Tibial nerve (tissue), 4 donors: ENCODE results near the gene KLHL40. TPM values are rescaled to one million over a fixed set of nuclear protein-coding genes. Genes with fewer than 3 reads are reported as not detected.

Source experiments
- DNase-seq, 2 donors: peaks; one replicate each; pipeline ENCODE4 v3.0.0-alpha.2; 2019; ENCODE audit warnings: low spot score in 2 of 2
- H3K27ac ChIP-seq, 4 donors: fragments of 200-600 bp; sonication (generic) in 3 of 4; one replicate each; pipeline ENCODE4 v1.5.1; 2017 to 2019; ENCODE audit warnings: mild to moderate bottlenecking in 1 of 4
- H3K27me3 ChIP-seq, 2 donors: fragments of 200-600 bp; sonication (generic) in 1 of 2; one replicate each; pipeline versions ENCODE4 v1.5.1 to v1.6.0; 2017 to 2019
- H3K36me3 ChIP-seq, 3 donors: fragments of 200-600 bp; sonication (generic); one replicate each; pipeline ENCODE4 v1.5.1; 2018 to 2019
- H3K4me1 ChIP-seq, 4 donors: fragments of 200-600 bp; sonication (generic) in 3 of 4; one replicate each; pipeline ENCODE4 v1.5.1; 2017 to 2019
- H3K4me3 ChIP-seq, 4 donors: fragments of 200-600 bp; sonication (generic) in 3 of 4; one replicate each; pipeline ENCODE4 v1.5.1; 2017 to 2019; ENCODE audit warnings: mild to moderate bottlenecking in 1 of 4, moderate library complexity in 1 of 4
- H3K9me3 ChIP-seq, 4 donors: fragments of 200-600 bp; sonication (generic) in 3 of 4; one replicate each; pipeline ENCODE4 v1.5.1; 2017 to 2019
- EP300 ChIP-seq, 2 donors: sonication (generic); formaldehyde crosslinking; IDR thresholded peaks; one replicate each; pipeline ENCODE4 v1.6.1; 2017; ENCODE audit warnings: antibody characterized with exemption in 2 of 2, mild to moderate bottlenecking in 1 of 2
- POLR2A ChIP-seq, 2 donors: fragments of 450-650 bp; IDR thresholded peaks; one replicate each; pipeline ENCODE4 v1.6.1; 2017; ENCODE audit warnings: antibody characterized with exemption in 2 of 2, mild to moderate bottlenecking in 2 of 2, moderate library complexity in 2 of 2
- WGBS, 2 donors: methylation state at CpG; one replicate each; pipeline ENCODE4 v1.1.5; 2018; 5-methylcytosine and 5-hydroxymethylcytosine counted together
- total RNA-seq, 4 donors: library from RNA; depleted of rRNA; stranded (reverse); fragments of >200 nt; gene quantifications; one replicate each; pipeline ENCODE4 v1.1.0, GENCODE V29; 2016
- TF ChIP-seq, protein P1 (sequence below), 5 experiments: fragments of 200-600 bp in 3 of 5; fragments of 450-650 bp in 2 of 5; sonication (generic) in 3 of 5; IDR thresholded peaks; one replicate each; pipeline ENCODE4 v1.5.1; 2016 to 2019; ENCODE audit warnings: antibody characterized with exemption in 5 of 5, mild to moderate bottlenecking in 3 of 5, moderate library complexity in 2 of 5

The KLHL40 gene
- total RNA-seq, 4 donors from 2014 or later, result 0.42 TPM; not detected in 3

DNA sequence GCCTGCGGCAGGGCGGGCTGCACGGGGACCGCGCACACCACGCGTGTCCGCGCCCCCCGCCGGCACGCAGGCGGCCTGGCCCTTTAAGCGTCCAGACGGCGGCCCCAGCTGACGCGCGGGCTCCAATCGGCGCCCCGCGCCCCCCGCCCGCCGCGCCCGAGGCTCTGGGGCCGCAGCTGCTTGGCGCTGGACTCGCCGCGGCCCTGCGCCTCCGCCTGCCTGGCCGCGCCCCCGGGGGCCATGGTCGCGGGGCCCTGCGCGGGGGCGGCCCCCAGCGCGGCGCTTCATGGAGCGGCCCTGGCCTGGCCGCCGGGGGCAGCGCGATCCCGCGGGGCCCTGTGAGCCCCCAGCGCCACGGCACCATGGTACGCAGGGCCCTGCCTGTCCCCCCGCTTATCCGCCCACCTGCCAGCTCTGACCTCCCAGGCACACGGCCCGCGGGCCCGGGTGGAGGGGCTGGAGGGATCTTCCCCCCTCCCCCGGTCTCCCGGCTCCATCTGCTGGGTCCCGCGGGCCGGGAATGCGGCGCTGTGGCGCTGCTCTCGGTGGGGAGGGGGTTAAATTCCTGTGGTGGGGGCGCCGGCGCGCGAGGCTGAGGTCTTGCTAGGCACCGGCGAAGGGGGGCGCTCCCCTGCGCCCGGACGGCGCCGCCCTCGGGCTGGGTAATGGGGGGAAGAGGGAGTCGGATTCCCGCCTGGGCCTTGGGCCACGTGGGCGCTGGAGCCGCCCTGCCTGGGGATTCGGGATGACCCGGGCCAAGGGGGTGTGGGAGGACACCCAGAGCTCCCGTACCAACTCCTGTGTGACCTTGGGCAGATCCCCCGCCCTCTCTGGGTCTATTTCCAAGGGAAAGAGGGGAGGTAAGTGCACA is 30.8 kb upstream of the KLHL40 start:
- H3K27me3 ChIP-seq, result no peaks in the 10 kb centered on the region
- H3K9me3 ChIP-seq, result no peaks in the 10 kb centered on the region
- H3K4me1 ChIP-seq, result peaks cover 0 to 84% (median 30%) of the 10 kb centered on the region in 4 donors
- H3K4me3 ChIP-seq, result peak overlapping the region; percentile 72 to 98 (median 83)
- peak overlapping the region; percentile 90 to 99 (median 96) for H3K27ac ChIP-seq
- peaks cover 0 to 21% (median 0%) of the 10 kb centered on the region in 3 donors for H3K36me3 ChIP-seq
- peak in 1 of 2 donors; percentile 40 for TF ChIP-seq EP300 (IDR thresholded peaks at IDR 0.05)
- TF ChIP-seq POLR2A (IDR thresholded peaks at IDR 0.05), result peak; percentile 31 to 58
- TF ChIP-seq, protein P1, sequence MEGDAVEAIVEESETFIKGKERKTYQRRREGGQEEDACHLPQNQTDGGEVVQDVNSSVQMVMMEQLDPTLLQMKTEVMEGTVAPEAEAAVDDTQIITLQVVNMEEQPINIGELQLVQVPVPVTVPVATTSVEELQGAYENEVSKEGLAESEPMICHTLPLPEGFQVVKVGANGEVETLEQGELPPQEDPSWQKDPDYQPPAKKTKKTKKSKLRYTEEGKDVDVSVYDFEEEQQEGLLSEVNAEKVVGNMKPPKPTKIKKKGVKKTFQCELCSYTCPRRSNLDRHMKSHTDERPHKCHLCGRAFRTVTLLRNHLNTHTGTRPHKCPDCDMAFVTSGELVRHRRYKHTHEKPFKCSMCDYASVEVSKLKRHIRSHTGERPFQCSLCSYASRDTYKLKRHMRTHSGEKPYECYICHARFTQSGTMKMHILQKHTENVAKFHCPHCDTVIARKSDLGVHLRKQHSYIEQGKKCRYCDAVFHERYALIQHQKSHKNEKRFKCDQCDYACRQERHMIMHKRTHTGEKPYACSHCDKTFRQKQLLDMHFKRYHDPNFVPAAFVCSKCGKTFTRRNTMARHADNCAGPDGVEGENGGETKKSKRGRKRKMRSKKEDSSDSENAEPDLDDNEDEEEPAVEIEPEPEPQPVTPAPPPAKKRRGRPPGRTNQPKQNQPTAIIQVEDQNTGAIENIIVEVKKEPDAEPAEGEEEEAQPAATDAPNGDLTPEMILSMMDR (IDR thresholded peaks at IDR 0.05), result peak in 4 of 5 experiments; percentile 9 to 25 (median 18)
- WGBS, 2 donors, result 0% methylated on average over 7 to 45 of the region's 94 CpGs
- no peak for DNase-seq

- Histone ChIP-seq H3K4me3 (peak overlapping the region; percentile 68 to 98 (median 80)), H3K4me1 (peaks cover 0 to 86% (median 29%) of the 10 kb centered on the region in 4 donors), H3K36me3 (peaks cover 0 to 30% (median 0%) of the 10 kb centered on the region in 3 donors), H3K27ac (peak overlapping the region; percentile 90 to 99 (median 96)), H3K9me3 (no peaks in the 10 kb centered on the region), H3K27me3 (no peaks in the 10 kb centered on the region)
- DNase-seq, result no peak
- TF ChIP-seq POLR2A (IDR thresholded peaks at IDR 0.05) (no peak), EP300 (IDR thresholded peaks at IDR 0.05) (no peak)
- TF ChIP-seq, protein P1 (IDR thresholded peaks at IDR 0.05), result no peak
- WGBS, 2 donors, result 27 to 32% methylated on average over 2 to 4 of the region's 4 CpGs
Observed at GRCh38 chr3:42655331-42655888, 29.9 kb upstream of the KLHL40 start.

- peak overlapping the region in 1 of 4 donors; percentile 98 for H3K4me3 ChIP-seq
- TF ChIP-seq POLR2A (IDR thresholded peaks at IDR 0.05) (no peak), EP300 (IDR thresholded peaks at IDR 0.05) (no peak)
- TF ChIP-seq, protein P1 (IDR thresholded peaks at IDR 0.05), result no peak
- 71 to 76% methylated on average over 6 of the region's 6 CpGs for WGBS, 2 donors
- peaks cover 0 to 37% (median 0%) of the 10 kb centered on the region in 3 donors for H3K36me3 ChIP-seq
- DNase-seq, result no peak
- H3K27me3 ChIP-seq, result no peaks in the 10 kb centered on the region
- peak overlapping the region; percentile 90 to 99 (median 96) for H3K27ac ChIP-seq
- peaks cover 0 to 78% (median 26%) of the 10 kb centered on the region in 4 donors for H3K4me1 ChIP-seq
- no peaks in the 10 kb centered on the region for H3K9me3 ChIP-seq
Observed at GRCh38 chr3:42655980-42656679, 29.2 kb upstream of the KLHL40 start.

GRCh38 chr3:42656680-42657610 is 28.4 kb upstream of the KLHL40 start:
- H3K27me3 ChIP-seq, result no peaks in the 10 kb centered on the region
- 82 to 85% methylated on average over 6 to 8 of the region's 9 CpGs for WGBS, 2 donors
- H3K4me1 ChIP-seq, result peaks cover 0 to 70% (median 19%) of the 10 kb centered on the region in 4 donors
- peaks cover 0 to 45% (median 0%) of the 10 kb centered on the region in 3 donors for H3K36me3 ChIP-seq
- DNase-seq, result no peak
- no peaks in the 10 kb centered on the region for H3K9me3 ChIP-seq
- no peak for TF ChIP-seq POLR2A (IDR thresholded peaks at IDR 0.05)
- peak overlapping the region; percentile 30 to 99 (median 96) for H3K27ac ChIP-seq
- no peak overlapping the region for H3K4me3 ChIP-seq
